ENCODE results near the gene USP20. TPM values are rescaled to one million over a fixed set of nuclear protein-coding genes. Genes with fewer than 3 reads are reported as not detected.

Gene USP20
- total RNA-seq, 4 donors from 2014 or later = 23.9 to 61.8 (median 52.0) TPM

DNA sequence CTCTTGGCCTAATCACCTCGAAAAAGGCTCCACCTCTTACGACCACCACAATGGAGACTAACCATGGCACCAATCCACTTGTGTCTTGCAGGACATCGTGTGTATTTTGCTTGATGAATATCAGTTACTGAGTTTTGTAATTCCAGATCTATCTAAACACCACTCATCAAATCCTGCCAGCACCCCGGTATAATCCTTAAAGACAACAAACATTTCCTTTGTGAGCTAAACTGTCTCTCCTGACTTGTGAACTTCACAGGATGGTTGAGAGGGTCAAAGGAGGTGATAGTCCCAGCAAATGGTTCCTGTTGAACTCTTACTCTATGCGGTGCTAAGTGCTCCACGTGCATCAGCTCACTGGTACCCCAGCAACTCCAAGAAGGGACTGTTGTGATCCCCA, 36.3 kb upstream of the USP20 start:
- 27 to 43% methylated on average over 6 of the region's 6 CpGs for WGBS, 2 donors
- TF ChIP-seq POLR2A (IDR thresholded peaks at IDR 0.05) = no peak
- TF ChIP-seq, protein P1, sequence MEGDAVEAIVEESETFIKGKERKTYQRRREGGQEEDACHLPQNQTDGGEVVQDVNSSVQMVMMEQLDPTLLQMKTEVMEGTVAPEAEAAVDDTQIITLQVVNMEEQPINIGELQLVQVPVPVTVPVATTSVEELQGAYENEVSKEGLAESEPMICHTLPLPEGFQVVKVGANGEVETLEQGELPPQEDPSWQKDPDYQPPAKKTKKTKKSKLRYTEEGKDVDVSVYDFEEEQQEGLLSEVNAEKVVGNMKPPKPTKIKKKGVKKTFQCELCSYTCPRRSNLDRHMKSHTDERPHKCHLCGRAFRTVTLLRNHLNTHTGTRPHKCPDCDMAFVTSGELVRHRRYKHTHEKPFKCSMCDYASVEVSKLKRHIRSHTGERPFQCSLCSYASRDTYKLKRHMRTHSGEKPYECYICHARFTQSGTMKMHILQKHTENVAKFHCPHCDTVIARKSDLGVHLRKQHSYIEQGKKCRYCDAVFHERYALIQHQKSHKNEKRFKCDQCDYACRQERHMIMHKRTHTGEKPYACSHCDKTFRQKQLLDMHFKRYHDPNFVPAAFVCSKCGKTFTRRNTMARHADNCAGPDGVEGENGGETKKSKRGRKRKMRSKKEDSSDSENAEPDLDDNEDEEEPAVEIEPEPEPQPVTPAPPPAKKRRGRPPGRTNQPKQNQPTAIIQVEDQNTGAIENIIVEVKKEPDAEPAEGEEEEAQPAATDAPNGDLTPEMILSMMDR (IDR thresholded peaks at IDR 0.05) = no peak

DNA sequence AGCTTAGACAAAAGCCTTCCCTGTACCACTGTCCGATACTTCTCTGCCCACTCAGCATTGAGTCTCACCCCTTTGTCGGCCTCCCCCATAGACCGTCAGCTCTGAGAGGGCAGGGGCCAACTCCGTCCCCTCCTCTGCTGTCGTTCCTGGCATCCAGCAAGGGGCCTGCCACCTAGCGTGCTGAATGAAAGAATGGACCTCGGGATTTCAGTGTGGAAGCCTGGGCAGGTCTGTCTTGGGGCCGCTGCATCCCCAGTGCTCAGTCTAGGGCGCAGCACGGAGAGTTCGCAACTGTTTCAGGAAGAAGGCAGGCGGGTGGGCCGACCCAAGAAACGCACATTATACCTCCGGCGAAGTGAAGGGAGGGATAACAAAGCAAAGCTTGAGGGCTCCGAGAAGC, 33.8 kb upstream of the USP20 start:
- WGBS, 2 donors = 80 to 87% methylated on average over 15 to 17 of the region's 17 CpGs
- peaks cover 6 to 7% of the 10 kb centered on the region in 2 donors for H3K4me1 ChIP-seq
- no peak for TF ChIP-seq POLR2A (IDR thresholded peaks at IDR 0.05)
- TF ChIP-seq, protein P1 (IDR thresholded peaks at IDR 0.05) = no peak
- H3K36me3 ChIP-seq = no peaks in the 10 kb centered on the region
- H3K4me3 ChIP-seq (replicated peaks in 1 of 3) = no peak overlapping the region
- H3K27ac ChIP-seq = no peak overlapping the region
- no peaks in the 10 kb centered on the region for H3K9me3 ChIP-seq
- no peaks in the 10 kb centered on the region for H3K27me3 ChIP-seq
- intact Hi-C loops (cut with DNase I) = no loop called here
- no peak for DNase-seq

More for the DNA sequence above, 36.3 kb upstream of the USP20 start:
- DNase-seq = no peak
- H3K27ac ChIP-seq = no peak overlapping the region
- intact Hi-C loops (cut with DNase I) = no loop called here
- no peaks in the 10 kb centered on the region for H3K36me3 ChIP-seq
- H3K4me1 ChIP-seq = peaks cover 4% of the 10 kb centered on the region in 2 donors
- no peak overlapping the region for H3K4me3 ChIP-seq (replicated peaks in 1 of 3)
- no peaks in the 10 kb centered on the region for H3K27me3 ChIP-seq
- no peaks in the 10 kb centered on the region for H3K9me3 ChIP-seq

- peak; percentile 91 to 95 for DNase-seq
- no peaks in the 10 kb centered on the region for H3K9me3 ChIP-seq
- H3K27ac ChIP-seq = peak within 1 kb of the TSS; percentile 54 to 80 (median 79)
- 3 to 7% methylated on average over 15 to 28 of the region's 93 CpGs for WGBS, 2 donors
- peaks cover 6 to 7% of the 10 kb centered on the region in 2 donors for H3K4me1 ChIP-seq
- no peaks in the 10 kb centered on the region for H3K36me3 ChIP-seq
- TF ChIP-seq, protein P1 (IDR thresholded peaks at IDR 0.05) = peak in 1 of 6 experiments; percentile 6
- peak in 1 of 2 donors; percentile 86 for TF ChIP-seq POLR2A (IDR thresholded peaks at IDR 0.05)
- H3K4me3 ChIP-seq (replicated peaks in 1 of 3) = peak within 1 kb of the TSS; percentile 76 to 97 (median 88)
- H3K27me3 ChIP-seq = no peaks in the 10 kb centered on the region
- intact Hi-C loops (cut with DNase I) = no loop called here
Measured at GRCh38 chr9:129802833-129803675, 32.2 kb upstream of the USP20 start, which contains the start of gene TOR1B. Gene TOR1B (plus strand): TSS chr9:129803184. CDS start chr9:129803213, 29 bp downstream.

DNA sequence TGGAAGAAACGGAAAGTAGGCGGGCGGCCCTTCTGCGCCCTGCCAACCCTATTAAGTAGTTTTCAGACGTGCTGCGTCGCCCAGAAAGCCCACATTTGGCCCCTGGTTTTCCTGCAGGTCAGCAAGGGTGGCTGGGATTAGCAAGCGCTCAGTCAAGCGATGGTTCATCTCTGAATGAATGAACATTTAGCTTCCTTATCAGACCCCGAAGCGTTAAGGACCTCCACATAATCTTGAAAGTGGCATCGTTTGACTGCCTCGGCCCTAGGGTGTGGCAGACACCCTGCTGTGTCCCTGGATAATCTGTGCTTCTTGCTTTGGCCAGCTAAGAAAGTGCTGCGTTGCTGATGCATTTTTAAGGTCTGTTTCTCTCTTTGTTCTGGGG, 31.6 kb upstream of the USP20 start:
- no peaks in the 10 kb centered on the region for H3K9me3 ChIP-seq
- WGBS, 2 donors = 1 to 4% methylated on average over 12 of the region's 14 CpGs
- no peaks in the 10 kb centered on the region for H3K36me3 ChIP-seq
- DNase-seq = no peak
- H3K27me3 ChIP-seq = no peaks in the 10 kb centered on the region
- TF ChIP-seq, protein P1 (IDR thresholded peaks at IDR 0.05) = no peak
- TF ChIP-seq POLR2A (IDR thresholded peaks at IDR 0.05) = no peak
- intact Hi-C loops (cut with DNase I) = no loop called here
- peak overlapping the region in 2 of 3 donors; percentile 54 to 80 for H3K27ac ChIP-seq
- peak overlapping the region; percentile 76 to 97 (median 88) for H3K4me3 ChIP-seq (replicated peaks in 1 of 3)
- H3K4me1 ChIP-seq = peaks cover 6 to 7% of the 10 kb centered on the region in 2 donors

DNA sequence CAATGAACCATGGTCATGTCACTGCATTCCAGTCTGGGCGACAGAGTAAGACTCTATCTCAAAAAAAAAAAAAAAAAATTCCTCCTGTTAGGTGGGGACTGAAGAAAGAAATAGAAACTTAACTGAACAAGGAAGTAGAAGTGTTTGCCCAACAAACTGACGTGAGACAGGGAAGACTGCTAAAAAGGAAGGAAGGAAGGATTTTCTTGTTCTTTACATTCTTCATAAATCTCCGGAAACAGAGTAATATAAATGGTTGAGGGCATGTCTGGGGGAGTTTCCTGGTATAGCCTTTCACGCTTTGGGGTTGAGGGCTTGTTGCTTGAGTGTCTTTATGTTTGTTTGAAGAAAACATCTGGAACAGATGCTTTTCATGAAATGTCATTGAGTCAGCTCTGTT, 29.2 kb upstream of the USP20 start:
- intact Hi-C loops (cut with DNase I) = no loop called here
- no peak overlapping the region for H3K4me3 ChIP-seq (replicated peaks in 1 of 3)
- H3K9me3 ChIP-seq = no peaks in the 10 kb centered on the region
- no peak for DNase-seq
- H3K27me3 ChIP-seq = no peaks in the 10 kb centered on the region
- 73 to 92% methylated on average over 4 of the region's 4 CpGs for WGBS, 2 donors
- no peak for TF ChIP-seq POLR2A (IDR thresholded peaks at IDR 0.05)
- TF ChIP-seq, protein P1 (IDR thresholded peaks at IDR 0.05) = no peak
- H3K27ac ChIP-seq = no peak overlapping the region
- H3K4me1 ChIP-seq = peaks cover 6 to 7% of the 10 kb centered on the region in 2 donors
- peaks cover 0 to 13% of the 10 kb centered on the region in 2 donors for H3K36me3 ChIP-seq

Measured in thyroid gland (tissue), 4 donors.